ENCODE measurements around the gene COBLL1.
"Not testable (repeated sequence)": the region's sequence is repeated elsewhere in the genome, so short reads cannot be mapped to it uniquely, and the experiment has no call there.

Gene COBLL1

GRCh38 chr2:164722616-164723338 is 118.8 kb downstream of the COBLL1 start:
- no peak overlapping the region for H3K4me3 ChIP-seq (ENCODE audit: low read depth, low read length)

GRCh38 chr2:164721430-164721829 is 120.2 kb downstream of the COBLL1 start:
- no peak overlapping the region for H3K4me3 ChIP-seq (ENCODE audit: low read depth, low read length)

GRCh38 chr2:164719996-164720941 is 121.4 kb downstream of the COBLL1 start:
- H3K4me3 ChIP-seq (ENCODE audit: low read depth, low read length) = no peak overlapping the region

GRCh38 chr2:164717000-164717803 is 124.4 kb downstream of the COBLL1 start:
- no peak overlapping the region for H3K4me3 ChIP-seq (ENCODE audit: low read depth, low read length)

- no peak overlapping the region for H3K4me3 ChIP-seq (ENCODE audit: low read depth, low read length)
Observed at GRCh38 chr2:164714471-164714870, 127.2 kb downstream of the COBLL1 start.

- H3K4me3 ChIP-seq (ENCODE audit: low read depth, low read length) = no peak overlapping the region
Observed at GRCh38 chr2:164711766-164712138, 129.9 kb downstream of the COBLL1 start.

GRCh38 chr2:164710837-164711765 is 130.5 kb downstream of the COBLL1 start:
- H3K4me3 ChIP-seq (ENCODE audit: low read depth, low read length) = no peak overlapping the region

GRCh38 chr2:164710252-164710836 is 131.3 kb downstream of the COBLL1 start:
- not testable (repeated sequence) for H3K4me3 ChIP-seq (ENCODE audit: low read depth, low read length)

GRCh38 chr2:164706522-164706921 is 135.1 kb downstream of the COBLL1 start:
- no peak overlapping the region for H3K4me3 ChIP-seq (ENCODE audit: low read depth, low read length)

- H3K4me3 ChIP-seq (ENCODE audit: low read depth, low read length) = no peak overlapping the region
Observed at GRCh38 chr2:164705412-164706167, 136.0 kb downstream of the COBLL1 start.

- H3K4me3 ChIP-seq (ENCODE audit: low read depth, low read length) = no peak overlapping the region
Observed at GRCh38 chr2:164703915-164704706, 137.5 kb downstream of the COBLL1 start.

- no peak overlapping the region for H3K4me3 ChIP-seq (ENCODE audit: low read depth, low read length)
Observed at GRCh38 chr2:164701565-164701964, 140.1 kb downstream of the COBLL1 start.

GRCh38 chr2:164700390-164700789 is 141.2 kb downstream of the COBLL1 start:
- H3K4me3 ChIP-seq (ENCODE audit: low read depth, low read length) = no peak overlapping the region

- H3K4me3 ChIP-seq (ENCODE audit: low read depth, low read length) = no peak overlapping the region
Observed at GRCh38 chr2:164697688-164698461, 143.7 kb downstream of the COBLL1 start.

GRCh38 chr2:164696634-164697033 is 145.0 kb downstream of the COBLL1 start:
- no peak overlapping the region for H3K4me3 ChIP-seq (ENCODE audit: low read depth, low read length)

GRCh38 chr2:164694275-164694695 is 147.3 kb downstream of the COBLL1 start:
- H3K4me3 ChIP-seq (ENCODE audit: low read depth, low read length) = no peak overlapping the region

GRCh38 chr2:164693834-164694233 is 147.8 kb downstream of the COBLL1 start:
- no peak overlapping the region for H3K4me3 ChIP-seq (ENCODE audit: low read depth, low read length)
